GM23338 (cell line): Measurements from ENCODE around the gene INO80C. TPM values are rescaled to one million over a fixed set of nuclear protein-coding genes. Genes with fewer than 3 reads are reported as not detected.

Experiments
- ATAC-seq: fragments of 200-7000 bp; cut with Tn5 transposase; 3 replicates; pipeline ENCODE4 v1.9.1; 2020
- DNase-seq: peaks from one replicate; pipeline ENCODE4 v3.0.0-alpha.2; 2015; ENCODE audit warnings: low spot score
- H2AFZ ChIP-seq: fragments of 200-600 bp; sonication (generic); 2 replicates; pipeline ENCODE4 v1.8.0; 2016; ENCODE audit warnings: antibody characterized with exemption, mild to moderate bottlenecking, moderate library complexity
- H3F3A ChIP-seq: fragments of 200-600 bp; sonication (generic); replicated peaks from 2 replicates; pipeline ENCODE4 v1.8.0; 2017; ENCODE audit warnings: antibody characterized with exemption, mixed run types, low read depth
- H3K27ac ChIP-seq: fragments of 200-600 bp; sonication (generic); 2 replicates; pipeline ENCODE4 v1.6.1; 2016; ENCODE audit warnings: low read depth
- H3K27me3 ChIP-seq: fragments of 200-600 bp; sonication (generic); 2 replicates; pipeline ENCODE4 v1.8.0; 2016; ENCODE audit warnings: mild to moderate bottlenecking, mixed run types, moderate library complexity; ENCODE audit not compliant: insufficient read depth
- H3K36me3 ChIP-seq: fragments of 200-600 bp; sonication (generic); 2 replicates; pipeline ENCODE4 v1.8.0; 2016; ENCODE audit warnings: mild to moderate bottlenecking; ENCODE audit not compliant: insufficient read depth
- H3K4me1 ChIP-seq: fragments of 200-600 bp; sonication (generic); 2 replicates; pipeline ENCODE4 v1.8.0; 2016; ENCODE audit warnings: mild to moderate bottlenecking, moderate library complexity; ENCODE audit not compliant: insufficient read depth
- H3K4me2 ChIP-seq: fragments of 200-600 bp; sonication (generic); 2 replicates; pipeline ENCODE4 v1.7.1; 2017; ENCODE audit warnings: mixed run types
- H3K4me3 ChIP-seq: fragments of 200-600 bp; sonication (generic); 2 replicates; pipeline ENCODE4 v1.6.1; 2016; ENCODE audit warnings: mixed run types
- H3K79me2 ChIP-seq: fragments of 200-600 bp; sonication (generic); replicated peaks from 2 replicates; pipeline ENCODE4 v1.8.0; 2017; ENCODE audit warnings: mild to moderate bottlenecking; ENCODE audit not compliant: insufficient read depth
- H3K9me2 ChIP-seq: fragments of 200-600 bp; sonication (generic); 2 replicates; pipeline ENCODE4 v1.8.0; 2017; ENCODE audit not compliant: insufficient read depth
- H4K20me1 ChIP-seq: fragments of 200-600 bp; sonication (generic); replicated peaks from 2 replicates; pipeline ENCODE4 v1.8.0; 2017; ENCODE audit warnings: mild to moderate bottlenecking; ENCODE audit not compliant: insufficient read depth
- H3K27ac Mint-ChIP-seq: 2 replicates; pipeline ENCODE4 v1.8.0; 2020; ENCODE audit warnings: inconsistent platforms, mild to moderate bottlenecking, moderate library complexity, mixed read lengths
- H3K27me3 Mint-ChIP-seq: 3 replicates; pipeline ENCODE4 v1.8.0; 2022; ENCODE audit warnings: low read depth, mild to moderate bottlenecking, moderate library complexity, mixed read lengths, inconsistent platforms; ENCODE audit not compliant: insufficient read depth, poor library complexity
- H3K36me3 Mint-ChIP-seq: 3 replicates; pipeline ENCODE4 v1.8.0; 2021; ENCODE audit warnings: low read depth, mild to moderate bottlenecking, inconsistent platforms, moderate library complexity, mixed read lengths
- H3K4me1 Mint-ChIP-seq: 3 replicates; pipeline ENCODE4 v1.8.0; 2020; ENCODE audit warnings: mild to moderate bottlenecking, inconsistent platforms, mixed read lengths
- H3K4me3 Mint-ChIP-seq: 3 replicates; pipeline ENCODE4 v1.8.0; 2021; ENCODE audit warnings: moderate library complexity, mild to moderate bottlenecking, inconsistent platforms, mixed read lengths
- H3K9me3 Mint-ChIP-seq: 3 replicates; pipeline ENCODE4 v1.8.0; 2020; ENCODE audit warnings: moderate library complexity, mild to moderate bottlenecking, inconsistent platforms, mixed read lengths
- CREB1 ChIP-seq: fragments of 250-450 bp; sonication (Bioruptor Pico); IDR thresholded peaks from 2 replicates; pipeline ENCODE4 v1.5.0; 2020; ENCODE audit warnings: low read depth, mild to moderate bottlenecking, moderate library complexity
- CTCF ChIP-seq, 2 experiments: fragments of 200-600 bp in 1 of 2; sonication (generic) in 1 of 2; conservative IDR thresholded peaks; 2 replicates each; pipeline versions ENCODE4 v1.5.1 to v1.6.1; 2016 to 2017; ENCODE audit warnings: antibody characterized with exemption in 2 of 2, low read depth in 2 of 2, mild to moderate bottlenecking in 2 of 2, moderate library complexity in 1 of 2
- EZH2 ChIP-seq: fragments of 200-600 bp; sonication (generic); IDR thresholded peaks from one replicate; pipeline ENCODE4 v1.8.0; 2017; ENCODE audit warnings: antibody characterized with exemption, mild to moderate bottlenecking, low read depth; ENCODE audit not compliant: unreplicated experiment
- EZH2phosphoT487 ChIP-seq: fragments of 200-600 bp; sonication (generic); IDR thresholded peaks from one replicate; pipeline ENCODE4 v1.8.1; 2018; ENCODE audit warnings: antibody characterized with exemption; ENCODE audit not compliant: unreplicated experiment
- JUNB ChIP-seq: IDR thresholded peaks from one replicate; pipeline ENCODE4 v1.6.1; 2016; ENCODE audit warnings: antibody characterized with exemption; ENCODE audit not compliant: unreplicated experiment
- NANOG ChIP-seq: IDR thresholded peaks from 2 replicates; pipeline ENCODE4 v1.6.1; 2016; ENCODE audit warnings: antibody characterized with exemption, borderline replicate concordance
- POLR2AphosphoS5 ChIP-seq: IDR thresholded peaks from 2 replicates; pipeline ENCODE4 v1.6.1; 2016; ENCODE audit warnings: antibody characterized with exemption, low read depth
- REST ChIP-seq: IDR thresholded peaks from one replicate; pipeline ENCODE4 v1.6.1; 2018; ENCODE audit warnings: antibody characterized with exemption; ENCODE audit not compliant: unreplicated experiment
- STAT1 ChIP-seq: IDR thresholded peaks from one replicate; pipeline ENCODE4 v1.6.1; 2016; ENCODE audit warnings: antibody characterized with exemption; ENCODE audit not compliant: unreplicated experiment
- polyA plus RNA-seq: library from polyadenylated mRNA; unstranded; fragments of >200 nt; fragmentation: Nextera tagmentation; extraction: Ambion mirVana; gene quantifications from 2 replicates; pipeline ENCODE4 v1.2.1, GENCODE V29; 2016
- total RNA-seq: library from RNA; depleted of rRNA; stranded (reverse); fragments of >200 nt; shearing (Covaris generic); gene quantifications from 2 replicates; pipeline ENCODE4 v1.2.3, GENCODE V29; 2014

INO80C gene
- total and polyA plus RNA-seq, 2 experiments from 2014 or later: 16.3 to 52.3 TPM

- TF ChIP-seq REST (no peak), CTCF (conservative IDR thresholded peaks at IDR 0.05; ENCODE audit: low read depth in 2 of 2) (no peak), POLR2AphosphoS5 (no peak)
Observed at GRCh38 chr18:35444636-35445035, 53.1 kb downstream of the INO80C start (continued).

GRCh38 chr18:35443847-35444246 lies 53.9 kb downstream of the INO80C start:
- no peaks in the 10 kb centered on the region for H4K20me1 ChIP-seq
- no peak overlapping the region for H3K4me3 Mint-ChIP-seq
- no peaks in the 10 kb centered on the region for H3K27me3 ChIP-seq
- H2AFZ ChIP-seq: no peak overlapping the region
- H3K27ac Mint-ChIP-seq: no peak overlapping the region
- H3K27me3 Mint-ChIP-seq: peaks cover 6% of the 10 kb centered on the region
- DNase-seq (no peak), ATAC-seq (no peak)
- H3K4me2 ChIP-seq: no peak overlapping the region
- no peaks in the 10 kb centered on the region for H3K4me1 ChIP-seq
- no peaks in the 10 kb centered on the region for H3F3A ChIP-seq
- H3K27ac ChIP-seq: no peak overlapping the region
- no peak overlapping the region for H3K4me3 ChIP-seq
- H3K9me2 ChIP-seq: no peaks in the 10 kb centered on the region
- H3K79me2 ChIP-seq: no peaks in the 10 kb centered on the region
- H3K36me3 ChIP-seq: no peaks in the 10 kb centered on the region
- peaks cover 5% of the 10 kb centered on the region; the same call in 2 of the 3 replicates for H3K4me1 Mint-ChIP-seq
- no peaks in the 10 kb centered on the region for H3K9me3 Mint-ChIP-seq
- no peaks in the 10 kb centered on the region for H3K36me3 Mint-ChIP-seq
- TF ChIP-seq REST: no peak
- no peak for TF ChIP-seq EZH2phosphoT487
- TF ChIP-seq NANOG: no peak
- TF ChIP-seq JUNB: no peak
- no peak for TF ChIP-seq EZH2
- no peak for TF ChIP-seq CTCF (conservative IDR thresholded peaks at IDR 0.05; ENCODE audit: low read depth in 2 of 2)
- TF ChIP-seq STAT1: no peak
- TF ChIP-seq CREB1: no peak
